ENCODE measurements around the gene WDR26.
"Not testable (repeated sequence)": the region's sequence is repeated elsewhere in the genome, so short reads cannot be mapped to it uniquely, and the experiment has no call there.

WDR26 gene

DNA sequence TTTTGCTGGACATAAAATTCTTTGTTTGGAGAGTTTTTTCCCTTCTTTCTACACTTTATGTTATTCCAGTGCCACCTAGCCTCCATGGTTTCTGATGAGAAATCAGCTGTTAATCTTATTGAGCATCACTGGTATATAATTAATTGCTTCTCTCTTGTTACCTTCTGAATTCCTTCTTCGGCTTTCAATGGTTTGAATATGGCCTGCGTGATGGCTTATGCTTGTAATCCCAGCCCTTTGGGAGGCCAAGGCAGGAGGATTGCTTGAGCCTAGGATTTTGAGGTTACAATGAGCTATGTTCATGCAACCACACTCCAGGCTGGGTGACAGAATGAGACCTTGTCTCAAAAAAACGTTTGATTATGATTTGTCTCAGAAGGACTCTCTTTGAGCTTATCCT is 90.9 kb downstream of the WDR26 start (continued):
- TF ChIP-seq, protein P1, sequence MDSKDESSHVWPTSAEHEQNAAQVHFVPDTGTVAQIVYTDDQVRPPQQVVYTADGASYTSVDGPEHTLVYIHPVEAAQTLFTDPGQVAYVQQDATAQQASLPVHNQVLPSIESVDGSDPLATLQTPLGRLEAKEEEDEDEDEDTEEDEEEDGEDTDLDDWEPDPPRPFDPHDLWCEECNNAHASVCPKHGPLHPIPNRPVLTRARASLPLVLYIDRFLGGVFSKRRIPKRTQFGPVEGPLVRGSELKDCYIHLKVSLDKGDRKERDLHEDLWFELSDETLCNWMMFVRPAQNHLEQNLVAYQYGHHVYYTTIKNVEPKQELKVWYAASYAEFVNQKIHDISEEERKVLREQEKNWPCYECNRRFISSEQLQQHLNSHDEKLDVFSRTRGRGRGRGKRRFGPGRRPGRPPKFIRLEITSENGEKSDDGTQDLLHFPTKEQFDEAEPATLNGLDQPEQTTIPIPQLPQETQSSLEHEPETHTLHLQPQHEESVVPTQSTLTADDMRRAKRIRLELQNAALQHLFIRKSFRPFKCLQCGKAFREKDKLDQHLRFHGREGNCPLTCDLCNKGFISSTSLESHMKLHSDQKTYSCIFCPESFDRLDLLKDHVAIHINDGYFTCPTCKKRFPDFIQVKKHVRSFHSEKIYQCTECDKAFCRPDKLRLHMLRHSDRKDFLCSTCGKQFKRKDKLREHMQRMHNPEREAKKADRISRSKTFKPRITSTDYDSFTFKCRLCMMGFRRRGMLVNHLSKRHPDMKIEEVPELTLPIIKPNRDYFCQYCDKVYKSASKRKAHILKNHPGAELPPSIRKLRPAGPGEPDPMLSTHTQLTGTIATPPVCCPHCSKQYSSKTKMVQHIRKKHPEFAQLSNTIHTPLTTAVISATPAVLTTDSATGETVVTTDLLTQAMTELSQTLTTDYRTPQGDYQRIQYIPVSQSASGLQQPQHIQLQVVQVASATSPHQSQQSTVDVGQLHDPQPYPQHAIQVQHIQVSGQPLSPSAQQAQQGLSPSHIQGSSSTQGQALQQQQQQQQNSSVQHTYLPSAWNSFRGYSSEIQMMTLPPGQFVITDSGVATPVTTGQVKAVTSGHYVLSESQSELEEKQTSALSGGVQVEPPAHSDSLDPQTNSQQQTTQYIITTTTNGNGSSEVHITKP (tag by site-specific recombination; IDR thresholded peaks at IDR 0.05) = no peak
- TF ChIP-seq ZNF843 (tag by site-specific recombination; IDR thresholded peaks at IDR 0.05) (no peak), ZNF112 (tag by site-specific recombination; IDR thresholded peaks at IDR 0.05) (0 out of 2 replicates have a peak, but pooled peaks have one; percentile 11), ZNF510 (tag by site-specific recombination; IDR thresholded peaks at IDR 0.05; ENCODE audit: insufficient replicate concordance) (peak; percentile 82), ZFHX2 (tag by site-specific recombination; conservative IDR thresholded peaks at IDR 0.05) (no peak), ZNF140 (tag by site-specific recombination; IDR thresholded peaks at IDR 0.05) (no peak), ZNF174 (tag by site-specific recombination; IDR thresholded peaks at IDR 0.05) (no peak), ZNF585B (tag by site-specific recombination; IDR thresholded peaks at IDR 0.05) (peak; percentile 65), ZNF324 (tag by site-specific recombination; IDR thresholded peaks at IDR 0.05) (0 out of 2 replicates have a peak, but pooled peaks have one; percentile 38), ZNF248 (tag by site-specific recombination; IDR thresholded peaks at IDR 0.05) (peak; percentile 76; the same call in 1 of the 2 replicates)
- TF ChIP-seq, protein P2, sequence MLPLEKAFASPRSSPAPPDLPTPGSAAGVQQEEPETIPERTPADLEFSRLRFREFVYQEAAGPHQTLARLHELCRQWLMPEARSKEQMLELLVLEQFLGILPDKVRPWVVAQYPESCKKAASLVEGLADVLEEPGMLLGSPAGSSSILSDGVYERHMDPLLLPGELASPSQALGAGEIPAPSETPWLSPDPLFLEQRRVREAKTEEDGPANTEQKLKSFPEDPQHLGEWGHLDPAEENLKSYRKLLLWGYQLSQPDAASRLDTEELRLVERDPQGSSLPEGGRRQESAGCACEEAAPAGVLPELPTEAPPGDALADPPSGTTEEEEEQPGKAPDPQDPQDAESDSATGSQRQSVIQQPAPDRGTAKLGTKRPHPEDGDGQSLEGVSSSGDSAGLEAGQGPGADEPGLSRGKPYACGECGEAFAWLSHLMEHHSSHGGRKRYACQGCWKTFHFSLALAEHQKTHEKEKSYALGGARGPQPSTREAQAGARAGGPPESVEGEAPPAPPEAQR (tag by site-specific recombination; IDR thresholded peaks at IDR 0.05) = no peak
- TF ChIP-seq, protein P3, sequence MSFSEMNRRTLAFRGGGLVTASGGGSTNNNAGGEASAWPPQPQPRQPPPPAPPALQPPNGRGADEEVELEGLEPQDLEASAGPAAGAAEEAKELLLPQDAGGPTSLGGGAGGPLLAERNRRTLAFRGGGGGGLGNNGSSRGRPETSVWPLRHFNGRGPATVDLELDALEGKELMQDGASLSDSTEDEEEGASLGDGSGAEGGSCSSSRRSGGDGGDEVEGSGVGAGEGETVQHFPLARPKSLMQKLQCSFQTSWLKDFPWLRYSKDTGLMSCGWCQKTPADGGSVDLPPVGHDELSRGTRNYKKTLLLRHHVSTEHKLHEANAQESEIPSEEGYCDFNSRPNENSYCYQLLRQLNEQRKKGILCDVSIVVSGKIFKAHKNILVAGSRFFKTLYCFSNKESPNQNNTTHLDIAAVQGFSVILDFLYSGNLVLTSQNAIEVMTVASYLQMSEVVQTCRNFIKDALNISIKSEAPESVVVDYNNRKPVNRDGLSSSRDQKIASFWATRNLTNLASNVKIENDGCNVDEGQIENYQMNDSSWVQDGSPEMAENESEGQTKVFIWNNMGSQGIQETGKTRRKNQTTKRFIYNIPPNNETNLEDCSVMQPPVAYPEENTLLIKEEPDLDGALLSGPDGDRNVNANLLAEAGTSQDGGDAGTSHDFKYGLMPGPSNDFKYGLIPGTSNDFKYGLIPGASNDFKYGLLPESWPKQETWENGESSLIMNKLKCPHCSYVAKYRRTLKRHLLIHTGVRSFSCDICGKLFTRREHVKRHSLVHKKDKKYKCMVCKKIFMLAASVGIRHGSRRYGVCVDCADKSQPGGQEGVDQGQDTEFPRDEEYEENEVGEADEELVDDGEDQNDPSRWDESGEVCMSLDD (tag by site-specific recombination; IDR thresholded peaks at IDR 0.05) = no peak
- TF ChIP-seq, protein P4, sequence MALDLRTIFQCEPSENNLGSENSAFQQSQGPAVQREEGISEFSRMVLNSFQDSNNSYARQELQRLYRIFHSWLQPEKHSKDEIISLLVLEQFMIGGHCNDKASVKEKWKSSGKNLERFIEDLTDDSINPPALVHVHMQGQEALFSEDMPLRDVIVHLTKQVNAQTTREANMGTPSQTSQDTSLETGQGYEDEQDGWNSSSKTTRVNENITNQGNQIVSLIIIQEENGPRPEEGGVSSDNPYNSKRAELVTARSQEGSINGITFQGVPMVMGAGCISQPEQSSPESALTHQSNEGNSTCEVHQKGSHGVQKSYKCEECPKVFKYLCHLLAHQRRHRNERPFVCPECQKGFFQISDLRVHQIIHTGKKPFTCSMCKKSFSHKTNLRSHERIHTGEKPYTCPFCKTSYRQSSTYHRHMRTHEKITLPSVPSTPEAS (tag by site-specific recombination; IDR thresholded peaks at IDR 0.05) = no peak
- TF ChIP-seq, protein P5, sequence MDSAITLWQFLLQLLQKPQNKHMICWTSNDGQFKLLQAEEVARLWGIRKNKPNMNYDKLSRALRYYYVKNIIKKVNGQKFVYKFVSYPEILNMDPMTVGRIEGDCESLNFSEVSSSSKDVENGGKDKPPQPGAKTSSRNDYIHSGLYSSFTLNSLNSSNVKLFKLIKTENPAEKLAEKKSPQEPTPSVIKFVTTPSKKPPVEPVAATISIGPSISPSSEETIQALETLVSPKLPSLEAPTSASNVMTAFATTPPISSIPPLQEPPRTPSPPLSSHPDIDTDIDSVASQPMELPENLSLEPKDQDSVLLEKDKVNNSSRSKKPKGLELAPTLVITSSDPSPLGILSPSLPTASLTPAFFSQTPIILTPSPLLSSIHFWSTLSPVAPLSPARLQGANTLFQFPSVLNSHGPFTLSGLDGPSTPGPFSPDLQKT (IDR thresholded peaks at IDR 0.05; ENCODE audit: borderline replicate concordance, low read depth, low read length) = no peak
- TF ChIP-seq, protein P6, sequence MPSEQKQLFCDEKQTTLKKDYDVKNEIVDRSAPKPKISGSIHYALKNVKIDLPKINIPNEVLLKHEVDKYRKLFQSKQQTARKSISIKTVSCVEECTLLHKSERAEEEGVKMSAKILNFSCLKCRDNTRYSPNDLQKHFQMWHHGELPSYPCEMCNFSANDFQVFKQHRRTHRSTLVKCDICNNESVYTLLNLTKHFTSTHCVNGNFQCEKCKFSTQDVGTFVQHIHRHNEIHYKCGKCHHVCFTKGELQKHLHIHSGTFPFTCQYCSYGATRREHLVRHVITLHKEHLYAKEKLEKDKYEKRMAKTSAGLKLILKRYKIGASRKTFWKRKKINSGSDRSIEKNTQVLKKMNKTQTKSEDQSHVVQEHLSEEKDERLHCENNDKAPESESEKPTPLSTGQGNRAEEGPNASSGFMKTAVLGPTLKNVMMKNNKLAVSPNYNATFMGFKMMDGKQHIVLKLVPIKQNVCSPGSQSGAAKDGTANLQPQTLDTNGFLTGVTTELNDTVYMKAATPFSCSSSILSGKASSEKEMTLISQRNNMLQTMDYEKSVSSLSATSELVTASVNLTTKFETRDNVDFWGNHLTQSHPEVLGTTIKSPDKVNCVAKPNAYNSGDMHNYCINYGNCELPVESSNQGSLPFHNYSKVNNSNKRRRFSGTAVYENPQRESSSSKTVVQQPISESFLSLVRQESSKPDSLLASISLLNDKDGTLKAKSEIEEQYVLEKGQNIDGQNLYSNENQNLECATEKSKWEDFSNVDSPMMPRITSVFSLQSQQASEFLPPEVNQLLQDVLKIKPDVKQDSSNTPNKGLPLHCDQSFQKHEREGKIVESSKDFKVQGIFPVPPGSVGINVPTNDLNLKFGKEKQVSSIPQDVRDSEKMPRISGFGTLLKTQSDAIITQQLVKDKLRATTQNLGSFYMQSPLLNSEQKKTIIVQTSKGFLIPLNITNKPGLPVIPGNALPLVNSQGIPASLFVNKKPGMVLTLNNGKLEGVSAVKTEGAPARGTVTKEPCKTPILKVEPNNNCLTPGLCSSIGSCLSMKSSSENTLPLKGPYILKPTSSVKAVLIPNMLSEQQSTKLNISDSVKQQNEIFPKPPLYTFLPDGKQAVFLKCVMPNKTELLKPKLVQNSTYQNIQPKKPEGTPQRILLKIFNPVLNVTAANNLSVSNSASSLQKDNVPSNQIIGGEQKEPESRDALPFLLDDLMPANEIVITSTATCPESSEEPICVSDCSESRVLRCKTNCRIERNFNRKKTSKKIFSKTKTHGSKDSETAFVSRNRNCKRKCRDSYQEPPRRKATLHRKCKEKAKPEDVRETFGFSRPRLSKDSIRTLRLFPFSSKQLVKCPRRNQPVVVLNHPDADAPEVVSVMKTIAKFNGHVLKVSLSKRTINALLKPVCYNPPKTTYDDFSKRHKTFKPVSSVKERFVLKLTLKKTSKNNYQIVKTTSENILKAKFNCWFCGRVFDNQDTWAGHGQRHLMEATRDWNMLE (tag by site-specific recombination; conservative IDR thresholded peaks at IDR 0.05; ENCODE audit: low read depth) = peak; percentile 53
- TF ChIP-seq, protein P7, sequence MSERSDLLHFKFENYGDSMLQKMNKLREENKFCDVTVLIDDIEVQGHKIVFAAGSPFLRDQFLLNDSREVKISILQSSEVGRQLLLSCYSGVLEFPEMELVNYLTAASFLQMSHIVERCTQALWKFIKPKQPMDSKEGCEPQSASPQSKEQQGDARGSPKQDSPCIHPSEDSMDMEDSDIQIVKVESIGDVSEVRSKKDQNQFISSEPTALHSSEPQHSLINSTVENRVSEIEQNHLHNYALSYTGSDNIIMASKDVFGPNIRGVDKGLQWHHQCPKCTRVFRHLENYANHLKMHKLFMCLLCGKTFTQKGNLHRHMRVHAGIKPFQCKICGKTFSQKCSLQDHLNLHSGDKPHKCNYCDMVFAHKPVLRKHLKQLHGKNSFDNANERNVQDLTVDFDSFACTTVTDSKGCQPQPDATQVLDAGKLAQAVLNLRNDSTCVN (tag by site-specific recombination; optimal IDR thresholded peaks at IDR 0.05) = no peak

DNA sequence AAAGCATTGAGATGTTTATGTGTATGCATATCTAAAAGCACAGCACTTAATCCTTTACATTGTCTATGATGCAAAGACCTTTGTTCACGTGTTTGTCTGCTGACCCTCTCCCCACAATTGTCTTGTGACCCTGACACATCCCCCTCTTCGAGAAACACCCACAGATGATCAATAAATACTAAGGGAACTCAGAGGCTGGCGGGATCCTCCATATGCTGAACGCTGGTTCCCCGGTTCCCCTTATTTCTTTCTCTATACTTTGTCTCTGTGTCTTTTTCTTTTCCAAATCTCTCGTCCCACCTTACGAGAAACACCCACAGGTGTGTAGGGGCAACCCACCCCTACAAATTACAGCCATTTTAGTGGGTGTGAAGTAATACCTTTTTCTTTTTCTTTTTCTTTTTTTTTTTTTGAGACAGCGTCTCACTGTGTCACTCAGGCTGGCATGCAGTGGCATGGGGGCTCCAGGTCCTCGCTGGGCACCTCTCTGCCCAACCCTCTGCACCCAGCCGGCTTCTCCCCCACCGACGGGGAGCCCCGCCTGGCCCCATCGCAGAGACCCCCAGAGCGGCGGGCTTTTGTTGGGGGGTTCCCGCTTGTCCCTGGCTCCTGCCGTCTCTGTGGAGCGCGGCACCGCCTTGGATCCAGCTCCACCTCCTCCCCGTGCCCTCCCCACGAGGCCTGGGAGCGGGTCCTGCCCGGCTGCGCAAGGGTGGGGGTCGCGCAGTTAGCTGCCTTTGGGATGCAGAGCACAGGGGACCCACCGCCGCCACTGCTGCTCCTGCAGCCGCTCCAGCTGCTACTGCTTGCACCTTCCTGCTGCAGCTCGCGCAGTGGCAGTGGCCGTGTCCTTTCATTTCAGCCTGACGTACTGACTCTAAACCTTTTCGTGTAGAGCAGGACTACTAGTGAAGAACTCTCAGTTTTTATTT is 93.9 kb downstream of the WDR26 start:
- not testable (repeated sequence) for H3K9me3 ChIP-seq (ENCODE audit: control insufficient read depth, insufficient read depth, low read depth, low read length); H3K36me3 ChIP-seq (ENCODE audit: control insufficient read depth in 2 of 2, insufficient read depth in 1 of 2, low read length in 2 of 2); H3K27ac ChIP-seq (ENCODE audit: extremely low read depth, low read depth, low read length); H3K4me1 ChIP-seq (ENCODE audit: control insufficient read depth, insufficient read depth, low read length)
- ChIA-PET POLR2A (interaction anchor here (0.6 kb wide), 1 partner anchor 22 kb away, joined by 3 read pairs; no protein-coding TSS in a partner anchor), CTCF (interaction anchor here (0.7 to 1.0 kb wide), 2 partner anchors 8 to 582 kb away, joined by 3 read pairs; no protein-coding TSS in a partner anchor)
- H3K4me3 ChIP-seq (ENCODE audit: low read depth, low read length) = peak overlapping the region; percentile 48

Measured in HEK293 (cell line).